ENCODE data around the gene ARL8A.

DNA sequence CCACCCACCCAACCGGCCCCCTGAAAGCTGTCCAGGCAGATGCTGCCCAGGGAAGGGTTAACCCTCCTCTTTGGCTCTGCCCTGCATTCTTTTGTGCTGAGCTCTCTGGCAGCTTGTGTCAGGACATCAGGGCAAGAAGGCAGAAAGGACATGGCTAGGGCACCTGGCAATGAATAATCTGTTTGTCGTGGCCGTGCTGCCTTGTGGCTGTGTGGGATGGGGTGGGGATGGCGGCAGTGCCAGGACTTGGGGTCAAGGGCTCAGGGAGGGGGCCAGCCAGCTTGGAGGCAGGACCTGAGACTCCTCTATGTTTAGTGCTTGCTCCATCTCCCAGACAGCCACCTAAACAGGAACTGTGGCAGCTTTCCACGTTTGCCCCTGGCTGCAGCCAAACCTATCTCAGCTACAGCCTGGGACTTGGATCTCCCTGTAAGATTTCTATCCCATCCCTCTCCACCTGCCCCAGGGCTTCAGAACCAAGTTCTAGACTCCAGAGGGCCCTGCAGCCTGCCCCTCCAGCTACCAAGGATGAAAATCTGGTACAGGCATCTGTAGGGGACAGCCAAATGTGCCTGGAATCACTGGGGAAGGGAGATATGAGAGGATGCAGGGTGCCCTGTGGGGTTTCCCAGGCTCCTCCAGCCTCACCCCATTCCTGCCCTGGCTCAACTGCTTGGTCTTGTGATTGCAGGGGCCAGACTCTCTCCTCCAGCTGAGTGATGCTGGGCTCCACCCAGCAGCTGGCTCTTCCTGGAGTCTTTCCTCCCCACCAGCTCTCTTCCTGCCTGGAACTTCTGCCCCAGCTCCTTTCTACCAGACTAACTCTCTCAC, 31.5 kb downstream of the ARL8A start:
- TF ChIP-seq, protein P1, sequence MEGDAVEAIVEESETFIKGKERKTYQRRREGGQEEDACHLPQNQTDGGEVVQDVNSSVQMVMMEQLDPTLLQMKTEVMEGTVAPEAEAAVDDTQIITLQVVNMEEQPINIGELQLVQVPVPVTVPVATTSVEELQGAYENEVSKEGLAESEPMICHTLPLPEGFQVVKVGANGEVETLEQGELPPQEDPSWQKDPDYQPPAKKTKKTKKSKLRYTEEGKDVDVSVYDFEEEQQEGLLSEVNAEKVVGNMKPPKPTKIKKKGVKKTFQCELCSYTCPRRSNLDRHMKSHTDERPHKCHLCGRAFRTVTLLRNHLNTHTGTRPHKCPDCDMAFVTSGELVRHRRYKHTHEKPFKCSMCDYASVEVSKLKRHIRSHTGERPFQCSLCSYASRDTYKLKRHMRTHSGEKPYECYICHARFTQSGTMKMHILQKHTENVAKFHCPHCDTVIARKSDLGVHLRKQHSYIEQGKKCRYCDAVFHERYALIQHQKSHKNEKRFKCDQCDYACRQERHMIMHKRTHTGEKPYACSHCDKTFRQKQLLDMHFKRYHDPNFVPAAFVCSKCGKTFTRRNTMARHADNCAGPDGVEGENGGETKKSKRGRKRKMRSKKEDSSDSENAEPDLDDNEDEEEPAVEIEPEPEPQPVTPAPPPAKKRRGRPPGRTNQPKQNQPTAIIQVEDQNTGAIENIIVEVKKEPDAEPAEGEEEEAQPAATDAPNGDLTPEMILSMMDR (IDR thresholded peaks at IDR 0.05), result no peak
- TF ChIP-seq POLR2A (IDR thresholded peaks at IDR 0.05), result no peak
- TF ChIP-seq EP300 (IDR thresholded peaks at IDR 0.05), result no peak
